Measurements from ENCODE around the gene SLC25A26.

DNA sequence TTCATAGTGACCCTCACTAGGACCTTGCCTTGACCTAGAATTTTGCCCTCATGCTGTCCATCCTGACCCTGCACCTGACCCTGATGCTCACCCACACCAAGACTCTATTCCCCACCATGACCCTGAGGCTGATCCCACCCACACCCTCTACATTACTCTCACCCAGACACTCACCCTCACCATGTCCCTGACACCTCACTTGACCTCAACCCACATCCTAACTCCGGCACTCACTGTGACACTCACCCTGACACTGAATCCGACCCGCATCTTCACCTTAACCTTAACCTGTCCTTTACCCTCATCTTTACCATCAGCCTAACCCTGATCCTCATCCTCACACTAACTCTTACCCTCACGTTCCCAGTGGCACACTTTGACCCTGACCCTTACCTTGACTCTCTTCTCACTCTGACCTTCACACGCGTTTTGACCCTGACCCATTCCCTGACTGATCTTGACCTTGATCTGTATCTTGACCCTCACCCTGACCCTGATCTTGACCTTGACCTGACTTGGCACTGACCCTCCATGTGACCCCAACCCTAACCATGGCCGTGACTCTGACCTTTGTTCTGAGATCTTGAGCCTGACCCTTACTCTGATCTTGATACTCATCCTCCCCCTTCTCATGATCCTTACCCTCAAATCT is 22.2 kb upstream of the SLC25A26 start:
- TF ChIP-seq, protein P1, sequence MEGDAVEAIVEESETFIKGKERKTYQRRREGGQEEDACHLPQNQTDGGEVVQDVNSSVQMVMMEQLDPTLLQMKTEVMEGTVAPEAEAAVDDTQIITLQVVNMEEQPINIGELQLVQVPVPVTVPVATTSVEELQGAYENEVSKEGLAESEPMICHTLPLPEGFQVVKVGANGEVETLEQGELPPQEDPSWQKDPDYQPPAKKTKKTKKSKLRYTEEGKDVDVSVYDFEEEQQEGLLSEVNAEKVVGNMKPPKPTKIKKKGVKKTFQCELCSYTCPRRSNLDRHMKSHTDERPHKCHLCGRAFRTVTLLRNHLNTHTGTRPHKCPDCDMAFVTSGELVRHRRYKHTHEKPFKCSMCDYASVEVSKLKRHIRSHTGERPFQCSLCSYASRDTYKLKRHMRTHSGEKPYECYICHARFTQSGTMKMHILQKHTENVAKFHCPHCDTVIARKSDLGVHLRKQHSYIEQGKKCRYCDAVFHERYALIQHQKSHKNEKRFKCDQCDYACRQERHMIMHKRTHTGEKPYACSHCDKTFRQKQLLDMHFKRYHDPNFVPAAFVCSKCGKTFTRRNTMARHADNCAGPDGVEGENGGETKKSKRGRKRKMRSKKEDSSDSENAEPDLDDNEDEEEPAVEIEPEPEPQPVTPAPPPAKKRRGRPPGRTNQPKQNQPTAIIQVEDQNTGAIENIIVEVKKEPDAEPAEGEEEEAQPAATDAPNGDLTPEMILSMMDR (IDR thresholded peaks at IDR 0.05) = no peak
- TF ChIP-seq POLR2AphosphoS5 (IDR thresholded peaks at IDR 0.05) = no peak
- TF ChIP-seq POLR2A (IDR thresholded peaks at IDR 0.05) = no peak

Measured in transverse colon (tissue), 4 donors.